GM21576 (cell line): Measurements from ENCODE around the gene SPOCK3.
"Not testable (repeated sequence)": the region's sequence is repeated elsewhere in the genome, so short reads cannot be mapped to it uniquely, and the experiment has no call there.

Source experiments
- ATAC-seq: cut with Tn5 transposase; IDR thresholded peaks from one replicate; pipeline ENCODE4 v1.9.1; 2021; ENCODE audit warnings: mild to moderate bottlenecking, moderate library complexity; ENCODE audit not compliant: unreplicated experiment

Gene SPOCK3

DNA sequence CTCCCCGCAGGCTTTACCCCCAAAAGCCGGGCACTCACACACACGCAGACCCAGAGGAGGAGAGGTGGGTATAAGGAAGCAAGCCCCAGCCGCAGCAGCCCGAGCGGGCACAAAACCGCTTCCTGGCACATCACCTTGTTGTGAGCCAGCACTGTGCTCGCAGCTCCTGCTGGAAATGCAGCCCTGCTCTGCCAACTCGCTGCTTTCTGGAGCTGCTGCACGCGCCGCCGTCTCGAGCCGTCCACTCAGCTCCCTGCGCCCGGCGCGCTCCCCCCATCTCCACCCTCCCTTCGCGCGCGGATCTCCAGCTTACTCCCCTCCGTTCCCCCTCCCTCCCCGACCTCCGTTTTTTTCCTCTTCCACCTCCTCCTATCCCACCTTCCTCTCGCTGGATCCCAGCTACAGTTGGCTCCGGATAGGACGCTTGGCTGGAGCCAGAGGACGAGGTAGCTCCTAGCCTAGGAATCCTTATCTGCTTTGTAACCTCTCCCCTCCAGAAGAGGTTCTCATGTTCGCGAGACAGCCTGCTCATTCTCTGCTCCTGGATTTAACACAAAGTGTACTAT lies at the start of gene SPOCK3:
Gene SPOCK3, minus strand, starts transcription at position 179 of the 566 bp plus-strand sequence.
- ATAC-seq = no peak

DNA sequence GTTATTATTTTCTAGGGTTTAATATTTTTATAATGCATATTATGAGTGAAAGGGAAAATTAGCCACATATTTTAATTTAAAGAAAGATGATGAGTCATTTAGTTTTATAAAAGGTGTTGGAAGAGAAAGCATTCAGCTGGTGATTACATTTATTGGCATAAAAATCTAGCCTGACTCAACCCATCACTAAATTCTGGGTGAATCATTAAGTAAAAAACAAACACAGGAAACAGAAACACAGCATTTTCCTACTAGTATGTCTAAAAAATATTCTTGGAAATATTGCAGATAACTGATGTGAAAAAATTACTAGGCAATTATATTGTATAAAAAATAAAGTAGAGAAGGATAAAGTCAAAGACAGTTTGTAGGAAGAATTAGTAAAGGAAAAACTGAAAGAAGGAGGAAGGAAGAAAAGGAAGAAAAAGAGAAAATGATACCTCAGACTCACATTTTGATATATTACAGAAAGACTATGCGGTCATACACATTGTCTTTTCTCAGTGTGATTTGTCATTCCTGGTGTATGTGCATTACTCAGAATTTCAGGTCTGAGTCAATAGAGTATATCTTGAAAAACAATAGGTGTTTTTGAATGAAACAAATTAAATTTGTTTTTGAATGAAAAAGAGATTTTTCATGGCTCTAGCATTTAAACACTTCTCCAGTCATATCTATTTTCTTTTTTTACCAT lies 48.0 kb upstream of the SPOCK3 start:
- ATAC-seq = no peak

DNA sequence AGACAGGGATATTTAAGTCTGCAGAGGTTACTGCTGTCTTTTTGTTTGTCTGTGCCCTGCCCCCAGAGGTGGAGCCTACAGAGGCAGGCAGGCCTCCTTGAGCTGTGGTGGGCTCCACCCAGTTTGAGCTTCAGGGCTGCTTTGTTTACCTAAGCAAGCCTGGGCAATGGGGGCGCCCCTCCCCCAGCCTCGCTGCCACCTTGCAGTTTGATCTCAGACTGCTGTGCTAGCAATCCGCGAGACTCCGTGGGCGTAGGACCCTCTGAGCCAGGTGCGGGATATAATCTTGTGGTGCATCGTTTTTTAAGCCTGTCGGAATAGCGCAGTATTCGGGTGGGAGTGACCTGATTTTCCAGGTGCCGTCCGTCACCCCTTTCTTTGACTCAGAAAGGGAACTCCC lies 47.3 kb upstream of the SPOCK3 start:
- ATAC-seq = not testable (repeated sequence)

DNA sequence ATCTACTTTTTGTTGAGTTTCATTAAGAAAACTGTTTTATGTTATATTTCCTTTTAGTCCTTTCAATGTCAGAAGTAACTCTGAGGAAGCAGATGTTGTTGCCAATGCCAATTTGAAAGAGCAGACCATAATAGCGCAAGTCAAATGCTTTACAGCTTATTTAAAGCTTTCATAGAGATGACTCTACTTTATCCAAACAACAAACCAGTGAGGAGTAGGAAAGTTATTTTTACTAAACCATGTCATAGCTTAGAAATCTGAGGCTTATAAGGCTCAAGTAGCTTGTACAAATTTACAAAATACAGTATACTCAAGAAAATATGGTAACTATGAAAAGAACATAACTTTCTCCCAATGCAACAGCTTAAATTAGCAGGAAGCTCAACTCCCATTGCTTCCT lies 40.1 kb upstream of the SPOCK3 start:
- no peak for ATAC-seq

DNA sequence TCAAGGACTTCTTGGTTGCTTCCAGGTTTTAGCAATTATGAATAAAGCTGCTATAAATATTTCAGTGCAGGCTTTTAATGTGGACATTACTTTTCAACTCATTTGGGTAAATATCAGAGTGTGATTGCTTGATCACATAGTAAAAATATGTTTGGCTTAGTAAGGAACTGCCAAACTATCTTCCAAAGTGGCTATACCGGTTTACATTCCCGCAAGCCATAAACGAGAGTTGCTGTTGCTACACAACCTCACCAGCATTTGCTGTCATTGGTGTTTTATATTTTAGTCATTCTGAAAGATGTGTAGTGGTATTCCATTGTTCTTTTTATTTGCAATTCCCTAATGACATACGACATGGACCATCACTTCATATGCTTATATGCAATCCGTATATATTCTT lies 30.9 kb upstream of the SPOCK3 start:
- no peak for ATAC-seq

DNA sequence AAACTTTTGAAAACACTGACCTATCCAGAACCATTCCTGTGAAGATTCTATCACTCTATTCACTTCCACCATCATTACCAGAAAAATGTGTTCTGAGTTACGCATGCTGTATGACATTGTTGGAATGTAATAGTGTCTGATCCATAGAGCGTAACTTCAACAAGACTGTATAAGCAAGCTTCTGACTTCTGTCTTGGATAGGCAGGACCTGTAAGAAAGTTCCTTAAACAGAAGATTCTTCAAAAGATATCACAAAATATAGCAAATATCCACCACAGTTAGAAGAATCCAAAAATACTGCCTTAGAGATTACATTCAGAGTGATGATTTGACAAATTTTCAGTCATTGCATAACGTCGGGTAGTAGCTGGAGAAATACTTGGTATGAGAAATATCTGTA lies 14.0 kb upstream of the SPOCK3 start:
- ATAC-seq = no peak

DNA sequence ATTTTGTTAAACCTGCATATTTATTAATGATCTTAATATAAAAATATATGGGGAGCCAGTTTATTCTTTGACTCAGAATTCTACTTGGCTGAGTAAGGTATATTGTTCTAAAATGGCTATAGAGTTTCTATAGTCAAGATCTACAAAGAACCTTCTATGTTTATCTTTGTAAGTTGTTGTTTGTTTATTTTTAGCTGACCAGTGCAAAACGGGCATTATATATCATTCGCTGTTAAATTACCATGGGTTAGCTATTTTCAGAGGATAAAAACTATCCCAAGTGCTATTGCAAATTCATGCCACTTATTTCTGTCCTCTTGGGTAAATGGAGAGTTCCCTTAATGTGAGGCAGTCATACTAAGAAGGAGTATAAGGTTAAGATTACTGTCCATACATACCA lies 5.3 kb upstream of the SPOCK3 start:
- ATAC-seq = no peak

DNA sequence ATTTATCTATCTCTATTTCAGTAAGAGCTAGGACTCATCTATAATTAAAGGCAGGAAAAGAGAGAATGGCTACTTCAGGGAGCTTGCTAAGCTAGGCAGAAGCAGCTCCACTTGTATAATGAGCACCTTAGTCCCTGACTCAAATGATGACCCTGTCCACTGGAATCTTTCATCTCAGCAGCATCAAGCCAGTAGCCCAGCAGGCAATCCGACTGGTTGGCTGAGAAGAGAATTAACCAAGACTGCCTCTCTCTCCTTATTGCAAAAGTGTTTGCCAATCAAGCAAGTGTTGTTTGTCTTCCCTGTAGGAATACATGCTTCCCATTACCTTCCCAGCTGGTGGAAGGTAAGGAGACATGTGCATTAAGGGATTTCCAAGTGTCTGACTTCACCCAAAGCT lies 3.9 kb upstream of the SPOCK3 start:
- ATAC-seq = no peak

DNA sequence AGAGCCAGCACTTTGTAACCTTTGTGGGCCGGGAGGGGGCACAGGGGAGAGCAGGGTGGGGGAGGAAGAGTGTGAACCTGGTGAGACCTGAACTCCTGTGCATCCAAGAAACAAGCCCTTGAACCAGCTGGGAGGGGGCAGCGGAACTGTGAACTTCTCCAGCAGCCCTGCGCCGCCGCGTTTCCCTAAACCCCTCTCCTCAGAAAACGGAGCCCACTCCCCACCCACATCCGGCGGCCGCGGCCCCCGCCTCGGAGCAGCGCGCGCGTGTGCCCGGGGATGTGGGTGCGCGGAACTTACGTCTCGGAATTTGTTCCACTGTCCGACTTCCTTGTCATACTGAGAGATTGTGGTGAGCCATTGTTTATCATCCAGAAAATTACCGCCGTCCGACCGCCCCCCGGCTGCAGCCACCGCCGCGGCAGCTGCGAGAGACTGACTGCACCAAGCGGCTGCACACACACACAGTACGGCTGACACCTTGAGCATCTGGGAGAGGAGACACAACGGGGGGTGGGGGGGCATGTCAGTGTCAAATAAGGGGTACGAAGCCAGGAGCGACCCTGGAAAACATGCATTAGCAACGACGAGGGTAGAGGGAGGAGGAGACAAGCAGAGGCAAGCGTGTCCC lies 494 bp downstream of the SPOCK3 start:
- ATAC-seq = no peak

DNA sequence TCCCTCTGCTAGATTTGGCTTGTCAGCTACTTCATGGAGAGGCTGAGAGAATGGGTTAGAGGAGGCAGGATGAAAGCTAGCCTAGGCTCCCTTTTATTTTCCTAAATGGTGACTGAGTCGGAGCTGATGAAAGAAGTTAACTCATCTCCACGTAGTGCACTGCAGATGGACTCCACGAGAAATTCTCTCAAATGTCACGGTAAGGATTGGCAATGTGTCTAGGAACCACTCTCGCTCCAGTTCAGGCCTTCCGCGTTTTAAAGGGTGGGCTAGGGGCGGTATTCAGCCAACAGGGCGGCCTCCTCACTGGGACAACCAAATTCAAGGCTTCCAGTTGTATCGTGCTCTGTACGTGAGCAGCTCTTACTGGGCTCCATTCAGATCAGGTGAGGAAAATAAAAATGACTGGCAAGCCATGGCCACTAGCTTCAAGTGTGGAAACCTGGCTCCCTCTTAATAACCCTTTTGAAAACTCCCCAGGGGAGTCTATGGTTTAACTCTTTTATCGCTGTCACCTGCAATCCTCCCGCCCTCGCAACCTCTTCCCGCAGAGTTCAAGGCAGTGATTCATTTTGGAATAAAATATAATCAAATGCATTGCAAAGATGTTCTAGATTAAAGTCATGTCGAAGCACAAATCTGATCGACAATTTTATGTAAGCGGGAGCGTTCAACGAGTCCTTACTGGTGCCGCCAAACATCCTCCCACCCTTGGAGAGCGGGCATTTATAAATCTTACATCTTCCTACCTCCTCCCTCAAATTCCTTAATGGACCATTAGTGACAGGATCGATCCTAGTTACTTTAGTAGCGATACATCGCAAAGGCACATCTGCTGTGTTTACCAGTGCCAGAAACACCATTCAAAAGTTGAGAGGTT lies 1.2 kb downstream of the SPOCK3 start:
- ATAC-seq = no peak

DNA sequence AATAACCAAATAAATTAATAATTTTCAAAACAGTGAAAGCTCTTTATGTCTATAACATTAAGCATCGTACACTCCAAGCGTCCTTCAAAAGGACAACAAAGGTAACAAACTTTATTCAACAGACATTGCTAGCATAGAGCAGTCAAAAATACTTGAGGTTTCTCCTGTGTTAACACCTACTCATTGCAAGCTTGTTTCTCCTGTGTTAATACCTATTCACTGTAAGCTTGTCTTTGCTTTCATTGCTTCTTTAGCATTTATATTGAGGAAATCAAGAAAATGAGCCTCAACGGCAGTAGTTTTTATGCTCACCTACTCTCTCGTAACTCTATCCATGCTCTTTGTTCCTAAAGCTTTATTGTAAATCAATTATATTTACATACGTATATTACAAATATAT lies 3.5 kb downstream of the SPOCK3 start:
- no peak for ATAC-seq

DNA sequence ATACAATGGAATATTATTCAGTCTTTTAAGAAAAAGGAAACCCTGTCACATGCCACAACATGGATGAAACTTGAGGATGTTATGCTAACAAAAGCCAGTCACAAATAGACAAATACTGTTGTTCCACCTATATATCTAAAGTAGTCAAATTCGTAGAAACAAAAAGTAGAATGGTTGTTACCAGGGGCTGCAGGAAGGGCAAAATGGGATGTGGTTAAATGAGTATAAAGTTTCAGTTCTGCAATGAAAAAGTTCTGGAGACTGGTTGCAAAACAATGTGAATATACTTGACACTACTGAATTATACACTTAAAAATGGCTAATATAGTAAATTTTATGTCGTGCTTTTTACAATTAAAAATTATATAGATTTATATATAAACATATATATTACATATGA lies 12.2 kb downstream of the SPOCK3 start:
- ATAC-seq = peak; percentile 94

DNA sequence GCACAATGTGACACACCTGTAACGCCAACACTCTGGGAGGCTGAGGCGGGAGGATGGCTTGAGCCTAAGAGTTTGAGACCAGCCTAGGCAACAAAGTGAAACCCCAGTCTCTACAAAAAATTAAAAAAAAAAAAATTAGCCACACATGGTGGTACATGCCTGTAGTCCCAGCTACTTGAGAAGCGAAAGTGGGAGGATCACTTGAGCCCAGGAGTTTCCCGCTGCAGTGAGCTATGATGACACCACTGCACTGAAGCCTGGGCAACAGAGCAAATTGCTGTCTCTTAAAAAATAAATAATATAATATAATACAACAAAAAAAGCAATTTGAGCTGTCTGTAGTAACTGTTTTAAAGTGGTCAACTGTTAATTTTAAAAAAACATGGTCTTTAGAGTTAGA lies 13.2 kb downstream of the SPOCK3 start:
- no peak for ATAC-seq

DNA sequence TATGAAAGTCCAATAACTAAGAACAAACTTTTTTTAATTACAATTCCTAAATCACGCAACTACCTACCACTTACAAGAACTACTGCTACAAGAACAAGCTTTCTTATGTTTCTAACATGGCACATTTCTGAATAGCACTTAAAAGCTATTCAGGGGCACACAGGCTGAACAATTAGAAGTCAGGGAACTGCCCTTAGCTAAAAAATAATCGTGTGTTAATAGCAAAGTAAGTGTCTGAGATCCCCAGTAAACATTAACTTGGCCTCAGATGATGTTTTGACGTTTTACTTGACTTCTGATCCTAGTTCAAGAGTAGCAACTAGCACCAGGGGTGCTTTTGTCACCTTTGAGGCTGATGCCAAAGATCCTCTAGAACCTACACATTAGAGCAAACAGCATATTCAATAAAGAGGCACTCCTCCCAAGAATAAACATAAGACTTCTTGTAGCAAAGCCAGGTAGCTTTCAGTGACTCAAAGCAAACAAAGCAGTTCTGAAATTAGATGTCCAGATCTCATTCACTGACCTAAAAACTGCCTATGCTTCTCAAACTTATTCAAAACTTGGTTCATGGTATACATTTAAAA lies 16.2 kb downstream of the SPOCK3 start:
- ATAC-seq = no peak

DNA sequence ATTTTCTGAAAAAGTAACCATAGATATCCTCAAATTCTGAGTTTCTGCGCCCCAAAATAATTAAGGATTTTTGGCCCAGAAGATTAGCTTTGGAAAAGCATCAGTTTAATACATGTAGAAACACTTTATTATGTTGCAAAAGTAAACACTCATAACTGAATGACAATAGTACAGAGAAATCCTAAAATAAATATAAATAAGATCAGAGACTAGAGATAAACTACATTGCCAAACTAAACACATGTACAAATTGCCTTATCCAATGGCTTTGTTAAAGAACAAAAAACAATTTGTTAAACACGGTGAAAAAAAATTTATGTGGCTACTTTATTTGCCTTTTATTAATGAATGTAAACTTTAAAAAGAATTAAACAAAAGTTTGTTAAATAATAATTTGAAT lies 17.5 kb downstream of the SPOCK3 start:
- no peak for ATAC-seq

DNA sequence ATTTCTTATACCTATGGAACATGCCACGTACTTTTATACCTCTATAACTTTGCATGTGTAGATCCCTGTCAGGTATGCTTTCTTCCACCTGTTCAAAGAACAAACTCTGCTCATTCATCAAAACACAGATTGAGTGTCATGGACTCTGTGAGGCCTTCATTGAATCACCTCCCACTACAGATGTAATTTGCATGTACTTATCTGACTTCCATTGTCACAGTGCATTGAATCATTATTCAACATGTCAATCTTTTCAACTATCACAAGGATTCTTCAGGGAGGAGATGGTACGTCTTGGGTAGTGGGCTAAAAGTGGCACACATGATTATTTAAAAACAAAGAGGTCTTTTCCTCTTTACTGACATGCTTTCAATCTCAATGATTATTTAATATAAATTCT lies 24.1 kb downstream of the SPOCK3 start:
- ATAC-seq = no peak

DNA sequence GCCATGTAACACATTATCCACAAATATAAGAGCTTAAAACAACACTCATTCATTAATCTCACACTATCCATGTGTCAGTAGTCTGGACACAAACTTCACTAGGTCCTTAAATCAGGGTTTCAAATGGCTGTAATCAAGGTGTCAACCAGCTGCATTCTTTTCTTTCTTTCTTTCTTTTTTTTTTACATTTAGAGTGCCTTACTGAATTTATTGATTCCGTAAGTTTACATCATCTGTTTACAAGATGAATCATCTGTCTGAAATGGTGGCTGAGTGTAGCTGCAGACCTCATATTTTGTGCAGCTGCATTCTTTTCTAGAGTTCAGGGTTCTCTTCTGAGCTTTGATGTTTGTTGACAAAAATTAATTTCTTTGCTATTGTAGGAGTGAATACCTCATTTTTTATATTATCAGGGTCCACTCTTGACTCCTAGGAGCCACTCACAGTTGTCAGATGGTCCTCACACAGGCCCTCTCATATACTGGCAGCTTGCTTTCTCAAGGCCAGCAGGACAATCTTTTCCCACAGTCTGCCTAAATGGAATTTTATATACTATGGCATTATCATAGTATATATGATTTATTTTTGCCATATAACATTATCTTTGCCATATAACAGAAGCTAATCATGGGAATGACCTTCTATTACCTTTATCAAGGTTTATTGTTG lies 37.8 kb downstream of the SPOCK3 start:
- ATAC-seq = no peak

DNA sequence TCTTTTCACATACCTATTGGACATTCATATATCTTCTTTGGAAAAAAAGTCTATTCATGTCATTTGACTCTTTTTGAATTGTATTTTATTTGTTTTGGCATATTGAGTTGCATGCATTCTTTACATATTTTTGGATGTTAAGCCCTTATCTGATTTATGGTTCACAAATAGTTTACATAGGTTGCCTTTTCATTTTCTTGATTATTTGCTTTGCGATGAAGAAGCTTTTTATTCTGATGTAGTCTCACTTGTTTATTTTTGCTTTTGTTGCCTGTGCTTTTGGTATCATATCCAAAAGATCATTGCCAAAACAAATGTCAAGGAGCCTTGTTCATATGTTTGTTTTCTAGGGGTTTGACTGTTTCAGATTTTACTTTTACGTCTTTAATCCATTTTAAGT lies 43.9 kb downstream of the SPOCK3 start:
- ATAC-seq = no peak

DNA sequence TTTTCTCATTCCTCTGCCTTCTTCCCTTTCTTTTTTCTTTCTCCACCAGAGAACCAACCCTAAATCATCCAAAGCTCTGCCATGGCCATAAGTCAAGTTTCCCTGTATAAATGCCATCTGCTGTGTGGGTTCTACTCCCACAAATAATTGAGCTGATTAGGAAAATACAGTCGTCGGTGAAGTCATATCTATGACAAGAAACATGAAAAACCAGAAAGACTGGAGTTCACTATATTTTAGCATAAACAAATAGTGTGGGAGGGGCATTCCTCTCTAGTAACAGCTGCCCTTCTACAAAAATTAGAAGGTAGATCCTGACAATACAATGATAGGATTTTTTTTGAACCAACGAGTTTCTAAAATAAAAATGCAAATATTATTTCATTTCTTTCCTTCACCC lies 48.8 kb downstream of the SPOCK3 start:
- no peak for ATAC-seq

DNA sequence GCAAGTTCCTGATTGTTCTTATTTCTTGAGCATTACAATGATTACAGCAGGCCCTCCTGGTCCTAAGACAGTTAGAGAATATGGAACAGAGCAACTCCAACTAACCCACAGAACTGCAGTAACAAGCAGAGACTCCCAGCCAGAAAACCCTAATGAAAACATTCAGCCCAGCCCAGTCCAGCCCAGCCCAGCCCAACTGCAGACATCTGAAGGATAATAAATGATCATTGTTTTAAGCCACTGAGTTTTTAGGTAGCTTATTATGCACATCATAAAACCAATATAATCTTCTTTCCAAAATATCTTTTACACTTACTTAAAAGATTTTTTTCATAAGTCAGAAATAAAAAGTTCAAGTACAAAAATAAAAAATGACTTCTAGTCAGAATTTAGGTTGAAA lies 51.3 kb downstream of the SPOCK3 start:
- ATAC-seq = no peak

DNA sequence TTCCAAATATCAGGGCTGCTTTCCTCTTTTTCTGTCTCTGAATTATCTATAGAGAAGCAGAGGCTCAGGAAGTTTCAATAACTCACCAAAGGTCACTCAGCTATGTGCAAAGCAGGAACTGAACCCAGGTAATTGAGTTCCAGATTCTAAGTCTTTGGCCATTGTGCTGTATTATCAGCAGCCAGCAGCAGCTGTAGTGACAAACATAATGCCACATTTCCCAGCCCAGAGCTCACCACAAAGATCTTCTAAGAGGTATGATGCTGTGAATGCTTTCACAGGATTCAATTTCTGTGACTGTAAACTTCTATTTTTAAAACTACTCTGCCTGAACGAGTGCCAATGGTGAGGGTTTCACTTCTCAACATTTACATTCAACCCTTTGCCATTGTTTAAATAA lies 56.4 kb downstream of the SPOCK3 start:
- ATAC-seq = no peak
